ENCODE results near the gene ZNF138. TPM values are rescaled to one million over a fixed set of nuclear protein-coding genes. Genes with fewer than 3 reads are reported as not detected.

Gene ZNF138
- total RNA-seq, 1 experiment from 2014 or later = 25.6 TPM

DNA sequence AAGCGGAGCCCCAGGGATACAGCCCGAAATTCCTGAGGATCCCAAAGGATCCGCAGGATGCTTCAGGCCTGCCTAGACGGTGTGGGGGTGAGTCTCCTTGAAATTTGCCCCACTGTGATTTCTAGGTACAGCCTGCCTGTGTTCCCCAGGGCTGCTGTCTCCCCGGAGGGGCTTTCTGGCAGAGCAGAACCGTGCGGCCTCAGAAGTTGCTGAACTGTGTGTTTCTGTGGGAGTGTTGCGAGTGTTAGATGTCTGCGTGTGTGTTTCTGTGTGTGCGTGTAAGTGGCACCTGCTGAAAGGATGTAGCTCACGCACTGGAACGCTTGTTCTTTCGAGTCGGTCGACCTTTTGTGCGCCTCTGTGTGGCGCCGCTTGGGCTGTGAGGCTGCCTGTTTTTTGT lies 81.0 kb downstream of the ZNF138 start:
- no peak overlapping the region for H4K5ac ChIP-seq (ENCODE audit: insufficient read length, low read depth, low read length)
- no peak overlapping the region for H4K91ac ChIP-seq (ENCODE audit: insufficient read length, low read depth, low read length)
- H2BK12ac ChIP-seq (ENCODE audit: insufficient read length, low read depth, low read length) = no peak overlapping the region
- H2BK15ac ChIP-seq (ENCODE audit: low read depth, low read length) = no peak overlapping the region
- Mint-ChIP-seq H3K4me1 (0 out of 4 replicates have a peak, but pooled peaks cover 0 to 3% of the 10 kb centered on the region in 2 experiments), H3K36me3 (ENCODE audit: insufficient read depth in 1 of 3, low read depth in 3 of 3) (peaks cover 4 to 10% (median 6%) of the 10 kb centered on the region in 3 experiments; a peak in 5 of 7 replicates), H3K27ac (no peak overlapping the region), H3K9me3 (peaks cover 75 to 86% of the 10 kb centered on the region in 2 experiments), H3K27me3 (ENCODE audit: low read depth) (peaks cover 57% of the 10 kb centered on the region), H3K4me3 (0 out of 5 replicates have a peak overlapping the region, but pooled peaks of 1 of the 2 experiments have one; percentile 20)
- no peak overlapping the region for H3K18ac ChIP-seq (ENCODE audit: insufficient read length, low read depth, low read length)
- H3K23me2 ChIP-seq (ENCODE audit: insufficient read length, low read depth, low read length, poor library complexity, severe bottlenecking) = no peaks in the 10 kb centered on the region
- H2AFZ ChIP-seq (ENCODE audit: low read length) = no peak overlapping the region
- H4K20me1 ChIP-seq (ENCODE audit: control insufficient read depth, insufficient read depth, insufficient read length) = no peaks in the 10 kb centered on the region
- TF ChIP-seq, protein P1, sequence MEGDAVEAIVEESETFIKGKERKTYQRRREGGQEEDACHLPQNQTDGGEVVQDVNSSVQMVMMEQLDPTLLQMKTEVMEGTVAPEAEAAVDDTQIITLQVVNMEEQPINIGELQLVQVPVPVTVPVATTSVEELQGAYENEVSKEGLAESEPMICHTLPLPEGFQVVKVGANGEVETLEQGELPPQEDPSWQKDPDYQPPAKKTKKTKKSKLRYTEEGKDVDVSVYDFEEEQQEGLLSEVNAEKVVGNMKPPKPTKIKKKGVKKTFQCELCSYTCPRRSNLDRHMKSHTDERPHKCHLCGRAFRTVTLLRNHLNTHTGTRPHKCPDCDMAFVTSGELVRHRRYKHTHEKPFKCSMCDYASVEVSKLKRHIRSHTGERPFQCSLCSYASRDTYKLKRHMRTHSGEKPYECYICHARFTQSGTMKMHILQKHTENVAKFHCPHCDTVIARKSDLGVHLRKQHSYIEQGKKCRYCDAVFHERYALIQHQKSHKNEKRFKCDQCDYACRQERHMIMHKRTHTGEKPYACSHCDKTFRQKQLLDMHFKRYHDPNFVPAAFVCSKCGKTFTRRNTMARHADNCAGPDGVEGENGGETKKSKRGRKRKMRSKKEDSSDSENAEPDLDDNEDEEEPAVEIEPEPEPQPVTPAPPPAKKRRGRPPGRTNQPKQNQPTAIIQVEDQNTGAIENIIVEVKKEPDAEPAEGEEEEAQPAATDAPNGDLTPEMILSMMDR (conservative IDR thresholded peaks at IDR 0.05) = no peak
- no peak overlapping the region for H3K27ac ChIP-seq (ENCODE audit: insufficient read length, low read depth, low read length)
- no peak overlapping the region for H3K56ac ChIP-seq (ENCODE audit: insufficient read length, low read depth, low read length)
- no peak overlapping the region for H3K4me2 ChIP-seq (ENCODE audit: insufficient read depth, insufficient read length, low read length)
- H3K4ac ChIP-seq (ENCODE audit: low read depth, low read length) = no peak overlapping the region
- no peak overlapping the region for H3K14ac ChIP-seq (ENCODE audit: insufficient read depth, low read length)
- H3K79me2 ChIP-seq (ENCODE audit: insufficient read depth, low read length) = no peaks in the 10 kb centered on the region
- H3K4me1 ChIP-seq (ENCODE audit: insufficient read depth, low read length) = no peaks in the 10 kb centered on the region
- H3K9me3 ChIP-seq (ENCODE audit: control insufficient read depth, low read depth, low read length) = no peaks in the 10 kb centered on the region
- no peak overlapping the region for H2BK120ac ChIP-seq (ENCODE audit: low read depth, low read length, poor library complexity, severe bottlenecking)
- H3K23ac ChIP-seq (ENCODE audit: insufficient read length, low read depth, low read length) = no peak overlapping the region
- DNase-seq = no peak
- no CpG with 5 or more reads among the region's 18 CpGs for WGBS (ENCODE audit: extremely low coverage, insufficient read length, low lambda C conversion rate)
- H3T11ph ChIP-seq (ENCODE audit: low read length) = no peak overlapping the region
- no peak overlapping the region for H2AK5ac ChIP-seq (ENCODE audit: insufficient read length, low read length)
- no peak overlapping the region for H2BK5ac ChIP-seq (ENCODE audit: insufficient read length, low read length)
- no peaks in the 10 kb centered on the region; the same call in 1 of the 2 replicates for H3K27me3 ChIP-seq (ENCODE audit: insufficient read depth, low read length)
- no peak overlapping the region for H3K9ac ChIP-seq (ENCODE audit: extremely low read depth, insufficient read length, low read length)
- H3K79me1 ChIP-seq (ENCODE audit: insufficient read depth, low read depth, low read length, poor library complexity, severe bottlenecking) = no peaks in the 10 kb centered on the region
- H4K8ac ChIP-seq (replicated peaks; ENCODE audit: insufficient read length, low read depth, low read length) = no peak overlapping the region
- no peak overlapping the region for H2BK20ac ChIP-seq (ENCODE audit: low read depth, low read length, poor library complexity, severe bottlenecking)

Measured in H9 (cell line).